Measurements from ENCODE around the gene SCAPER. TPM values are rescaled to one million over a fixed set of nuclear protein-coding genes. Genes with fewer than 3 reads are reported as not detected.

Gene SCAPER
- total RNA-seq, 2 experiments from 2014 or later = 31.4 to 32.7 TPM

DNA sequence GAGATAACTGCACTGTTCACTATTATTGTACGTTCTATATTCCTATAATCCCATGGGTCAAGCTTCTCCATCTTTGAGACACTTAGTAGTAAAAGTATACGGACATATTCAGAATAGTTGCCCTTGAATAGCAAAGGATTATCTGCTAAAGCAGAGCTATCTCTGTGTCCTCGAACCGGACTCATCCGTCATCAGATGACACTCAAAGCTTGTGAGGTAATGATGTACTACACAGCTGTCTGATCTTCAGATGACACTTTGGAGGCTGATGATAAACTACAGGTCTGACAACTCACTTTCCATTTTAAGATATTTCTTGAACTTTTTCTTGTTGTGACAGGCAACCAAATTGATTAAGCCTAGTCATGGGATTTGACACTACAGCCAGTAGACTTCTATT lies 240.2 kb downstream of the SCAPER start:
- intact Hi-C loops (cut with micrococcal nuclease) = no loop called here
- DNase-seq (no peak), ATAC-seq (no peak)
- Mint-ChIP-seq H3K4me3 (no peak overlapping the region), H3K27ac (no peak overlapping the region), H3K36me3 (ENCODE audit: low read depth) (peaks cover 19% of the 10 kb centered on the region), H3K9me3 (no peaks in the 10 kb centered on the region), H3K4me1 (ENCODE audit: low read depth) (peaks cover 7% of the 10 kb centered on the region), H3K27me3 (no peaks in the 10 kb centered on the region)
- ChIA-PET CTCF (no interaction called here), POLR2A (no interaction called here)
- TF ChIP-seq, protein P1, sequence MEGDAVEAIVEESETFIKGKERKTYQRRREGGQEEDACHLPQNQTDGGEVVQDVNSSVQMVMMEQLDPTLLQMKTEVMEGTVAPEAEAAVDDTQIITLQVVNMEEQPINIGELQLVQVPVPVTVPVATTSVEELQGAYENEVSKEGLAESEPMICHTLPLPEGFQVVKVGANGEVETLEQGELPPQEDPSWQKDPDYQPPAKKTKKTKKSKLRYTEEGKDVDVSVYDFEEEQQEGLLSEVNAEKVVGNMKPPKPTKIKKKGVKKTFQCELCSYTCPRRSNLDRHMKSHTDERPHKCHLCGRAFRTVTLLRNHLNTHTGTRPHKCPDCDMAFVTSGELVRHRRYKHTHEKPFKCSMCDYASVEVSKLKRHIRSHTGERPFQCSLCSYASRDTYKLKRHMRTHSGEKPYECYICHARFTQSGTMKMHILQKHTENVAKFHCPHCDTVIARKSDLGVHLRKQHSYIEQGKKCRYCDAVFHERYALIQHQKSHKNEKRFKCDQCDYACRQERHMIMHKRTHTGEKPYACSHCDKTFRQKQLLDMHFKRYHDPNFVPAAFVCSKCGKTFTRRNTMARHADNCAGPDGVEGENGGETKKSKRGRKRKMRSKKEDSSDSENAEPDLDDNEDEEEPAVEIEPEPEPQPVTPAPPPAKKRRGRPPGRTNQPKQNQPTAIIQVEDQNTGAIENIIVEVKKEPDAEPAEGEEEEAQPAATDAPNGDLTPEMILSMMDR (IDR thresholded peaks at IDR 0.05) = no peak

DNA sequence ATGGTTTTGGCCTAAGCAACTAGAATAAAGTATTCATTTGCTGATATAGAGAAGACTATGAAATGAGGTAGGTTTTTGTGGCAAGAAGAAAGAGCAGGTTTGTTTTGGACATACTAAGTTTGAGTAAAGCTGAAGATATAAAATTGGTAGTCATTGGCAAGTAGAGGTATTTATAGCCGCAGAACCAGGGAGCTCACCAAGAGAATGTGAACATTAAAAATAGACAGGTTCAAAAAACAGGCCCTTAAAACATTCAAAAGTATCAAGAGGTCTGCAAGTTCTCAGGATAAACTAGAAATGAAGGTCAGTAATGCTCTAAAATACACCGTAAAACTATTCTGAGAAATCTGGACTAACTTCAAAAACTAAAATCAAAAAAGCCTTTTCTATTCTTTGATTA lies 240.7 kb downstream of the SCAPER start:
- Mint-ChIP-seq H3K9me3 (no peaks in the 10 kb centered on the region), H3K4me1 (ENCODE audit: low read depth) (peaks cover 7% of the 10 kb centered on the region), H3K27me3 (no peaks in the 10 kb centered on the region), H3K27ac (no peak overlapping the region), H3K4me3 (no peak overlapping the region), H3K36me3 (ENCODE audit: low read depth) (peaks cover 24% of the 10 kb centered on the region)
- ChIA-PET POLR2A (no interaction called here), CTCF (no interaction called here)
- intact Hi-C loops (cut with micrococcal nuclease) = no loop called here
- ATAC-seq (no peak), DNase-seq (no peak)
- TF ChIP-seq, protein P1 (IDR thresholded peaks at IDR 0.05) = no peak

DNA sequence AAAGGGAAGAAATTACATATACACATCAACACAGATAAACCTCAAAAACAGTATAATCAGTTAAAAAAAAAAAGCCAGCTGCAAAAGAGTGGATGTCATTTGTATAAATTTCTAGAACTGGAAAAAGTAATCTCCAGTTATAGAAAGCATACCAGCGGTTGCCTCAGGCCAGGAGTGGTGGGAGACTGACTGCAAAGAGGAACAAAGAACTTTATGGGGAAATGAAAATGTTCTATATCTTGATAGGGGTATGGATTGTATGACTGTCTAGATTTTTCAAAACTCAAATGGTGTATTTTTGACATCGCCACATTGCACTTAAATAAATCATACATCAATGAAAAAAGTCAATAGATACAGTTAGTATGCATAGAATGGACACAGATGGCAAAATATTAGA lies 241.6 kb downstream of the SCAPER start:
- ATAC-seq (no peak), DNase-seq (no peak)
- peaks cover 33% of the 10 kb centered on the region for H3K36me3 Mint-ChIP-seq (ENCODE audit: low read depth)
- no peak overlapping the region for H3K27ac Mint-ChIP-seq
- peaks cover 6% of the 10 kb centered on the region for H3K4me1 Mint-ChIP-seq (ENCODE audit: low read depth)
- H3K9me3 Mint-ChIP-seq = no peaks in the 10 kb centered on the region
- ChIA-PET CTCF (no interaction called here), POLR2A (no interaction called here)
- TF ChIP-seq, protein P1 (IDR thresholded peaks at IDR 0.05) = no peak
- H3K27me3 Mint-ChIP-seq = no peaks in the 10 kb centered on the region
- intact Hi-C loops (cut with micrococcal nuclease) = no loop called here
- no peak overlapping the region for H3K4me3 Mint-ChIP-seq

DNA sequence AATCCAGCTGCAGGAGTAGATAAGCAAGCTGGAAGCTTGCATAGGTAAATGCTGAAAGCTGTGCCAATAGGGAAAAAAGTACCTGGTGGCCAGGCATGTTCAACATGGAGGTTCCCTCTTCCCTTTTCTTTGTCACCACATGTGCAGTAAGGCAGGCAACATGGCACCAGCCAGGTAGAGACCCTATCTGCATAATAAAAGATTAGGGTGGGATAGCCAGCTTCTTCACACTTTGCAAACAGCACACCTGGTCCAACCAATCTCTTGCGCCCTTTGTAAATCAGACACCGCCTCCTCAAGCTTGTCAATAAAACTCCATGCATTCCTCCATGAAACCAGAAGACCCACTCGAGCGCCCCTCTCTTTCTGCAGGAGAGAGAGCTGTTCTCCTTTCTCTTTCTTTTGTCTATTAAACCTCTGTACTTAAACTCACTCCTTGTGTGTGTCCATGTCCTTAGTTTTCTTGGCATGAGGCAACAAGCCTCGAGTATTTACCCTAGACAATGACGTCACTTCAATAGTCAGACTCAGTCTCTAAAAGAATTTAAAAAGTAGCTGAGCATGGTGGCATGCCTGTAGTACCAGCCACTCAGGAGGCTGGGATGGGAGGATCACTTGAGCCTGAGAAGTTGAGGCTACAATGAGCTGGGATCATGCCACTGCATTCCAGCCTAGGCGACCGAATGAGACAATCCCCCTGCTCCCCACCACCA lies 256.3 kb downstream of the SCAPER start:
- Mint-ChIP-seq H3K4me3 (no peak overlapping the region), H3K36me3 (ENCODE audit: low read depth) (peaks cover 38% of the 10 kb centered on the region), H3K9me3 (peaks cover 16% of the 10 kb centered on the region), H3K4me1 (ENCODE audit: low read depth) (peaks cover 3% of the 10 kb centered on the region), H3K27me3 (no peaks in the 10 kb centered on the region), H3K27ac (no peak overlapping the region)
- CTCF ChIA-PET = no interaction called here
- DNase-seq (no peak), ATAC-seq (no peak)
- POLR2A ChIA-PET = interaction anchor here (1.0 kb wide), 1 partner anchor 253 kb away, joined by 3 read pairs; no protein-coding TSS in a partner anchor
- TF ChIP-seq, protein P1 (IDR thresholded peaks at IDR 0.05) = no peak
- intact Hi-C loops (cut with micrococcal nuclease) = no loop called here

DNA sequence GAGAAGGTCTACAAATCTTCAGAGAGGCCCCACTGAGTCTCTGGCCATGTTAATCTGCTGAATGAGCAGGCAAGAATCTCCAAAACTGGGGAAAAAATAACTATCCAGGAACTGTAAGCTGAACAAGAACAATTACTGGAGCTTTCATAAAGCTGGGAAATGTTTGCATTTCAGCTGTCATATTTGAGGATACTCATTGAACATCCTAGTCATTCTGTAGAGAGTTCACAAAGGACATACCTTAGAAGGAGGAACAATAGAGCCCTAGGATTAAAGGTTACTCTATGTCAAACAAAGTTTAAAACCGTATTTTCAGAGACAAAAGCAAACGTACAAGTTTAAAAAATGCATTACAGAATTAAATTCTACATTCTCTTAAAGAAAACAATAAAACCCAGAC lies 257.5 kb downstream of the SCAPER start:
- DNase-seq (no peak), ATAC-seq (no peak)
- Mint-ChIP-seq H3K4me1 (ENCODE audit: low read depth) (no peaks in the 10 kb centered on the region), H3K36me3 (ENCODE audit: low read depth) (peaks cover 26% of the 10 kb centered on the region), H3K9me3 (peaks cover 4% of the 10 kb centered on the region), H3K27me3 (no peaks in the 10 kb centered on the region), H3K27ac (no peak overlapping the region), H3K4me3 (no peak overlapping the region)
- TF ChIP-seq, protein P1 (IDR thresholded peaks at IDR 0.05) = no peak
- CTCF ChIA-PET = no interaction called here
- intact Hi-C loops (cut with micrococcal nuclease) = no loop called here
- POLR2A ChIA-PET = no interaction called here
